HEK293T (cell line): ENCODE results near the gene PIGU.

Source experiments
- ARNT ChIP-seq: fragments of 450-650 bp; IDR thresholded peaks from 2 replicates; pipeline ENCODE4 v1.6.1; 2017; ENCODE audit warnings: mild to moderate bottlenecking
- CTBP1 ChIP-seq: fragments of 450-650 bp; IDR thresholded peaks from 2 replicates; pipeline ENCODE4 v1.6.1; 2016; ENCODE audit warnings: borderline replicate concordance
- ELF4 ChIP-seq: fragments of 450-650 bp; IDR thresholded peaks from 2 replicates; pipeline ENCODE4 v1.6.1; 2017; ENCODE audit warnings: antibody characterized with exemption
- FOXA1 ChIP-seq: fragments of 450-650 bp; IDR thresholded peaks from 2 replicates; pipeline ENCODE4 v1.6.1; 2016; ENCODE audit warnings: mild to moderate bottlenecking
- FOXK2 ChIP-seq: fragments of 450-650 bp; IDR thresholded peaks from 2 replicates; pipeline ENCODE4 v1.6.1; 2016; ENCODE audit warnings: mild to moderate bottlenecking
- FOXM1 ChIP-seq: fragments of 450-650 bp; IDR thresholded peaks from 2 replicates; pipeline ENCODE4 v1.6.1; 2017; ENCODE audit warnings: mild to moderate bottlenecking, borderline replicate concordance
- HDGF ChIP-seq: fragments of 450-650 bp; IDR thresholded peaks from 2 replicates; pipeline ENCODE4 v1.6.1; 2017; ENCODE audit warnings: antibody characterized with exemption, borderline replicate concordance
- L3MBTL2 ChIP-seq: fragments of 450-650 bp; conservative IDR thresholded peaks from 2 replicates; pipeline ENCODE4 v1.6.1; 2016; ENCODE audit warnings: mild to moderate bottlenecking
- SP1 ChIP-seq: fragments of 450-650 bp; IDR thresholded peaks from 2 replicates; pipeline ENCODE4 v1.6.1; 2017
- SUZ12 ChIP-seq: fragments of 450-650 bp; IDR thresholded peaks from 2 replicates; pipeline ENCODE4 v1.6.1; 2016; ENCODE audit warnings: mild to moderate bottlenecking
- ZNF384 ChIP-seq: fragments of 450-650 bp; IDR thresholded peaks from 2 replicates; pipeline ENCODE4 v1.6.1; 2016

- no peak for TF ChIP-seq ELF4
- TF ChIP-seq FOXK2, result no peak
- no peak for TF ChIP-seq CTBP1
- TF ChIP-seq SP1, result no peak
- TF ChIP-seq L3MBTL2, result no peak
- TF ChIP-seq ARNT, result no peak
- TF ChIP-seq FOXM1, result no peak
- TF ChIP-seq FOXA1, result no peak
- no peak for TF ChIP-seq ZNF384
- no peak for TF ChIP-seq HDGF
- no peak for TF ChIP-seq SUZ12
Observed at GRCh38 chr20:34549929-34550305, 127.0 kb downstream of the PIGU start.
